ENCODE data around the gene PCDHGB3. TPM values are rescaled to one million over a fixed set of nuclear protein-coding genes. Genes with fewer than 3 reads are reported as not detected.
A peak's percentile ranks its signal among the peaks of the same experiment; 100 is the strongest.
"Not testable (repeated sequence)": the region's sequence is repeated elsewhere in the genome, so short reads cannot be mapped to it uniquely, and the experiment has no call there.

Gene PCDHGB3
- total RNA-seq, 6 experiments from 2014 or later = 3.9 to 4.5 (median 4.3) TPM

DNA sequence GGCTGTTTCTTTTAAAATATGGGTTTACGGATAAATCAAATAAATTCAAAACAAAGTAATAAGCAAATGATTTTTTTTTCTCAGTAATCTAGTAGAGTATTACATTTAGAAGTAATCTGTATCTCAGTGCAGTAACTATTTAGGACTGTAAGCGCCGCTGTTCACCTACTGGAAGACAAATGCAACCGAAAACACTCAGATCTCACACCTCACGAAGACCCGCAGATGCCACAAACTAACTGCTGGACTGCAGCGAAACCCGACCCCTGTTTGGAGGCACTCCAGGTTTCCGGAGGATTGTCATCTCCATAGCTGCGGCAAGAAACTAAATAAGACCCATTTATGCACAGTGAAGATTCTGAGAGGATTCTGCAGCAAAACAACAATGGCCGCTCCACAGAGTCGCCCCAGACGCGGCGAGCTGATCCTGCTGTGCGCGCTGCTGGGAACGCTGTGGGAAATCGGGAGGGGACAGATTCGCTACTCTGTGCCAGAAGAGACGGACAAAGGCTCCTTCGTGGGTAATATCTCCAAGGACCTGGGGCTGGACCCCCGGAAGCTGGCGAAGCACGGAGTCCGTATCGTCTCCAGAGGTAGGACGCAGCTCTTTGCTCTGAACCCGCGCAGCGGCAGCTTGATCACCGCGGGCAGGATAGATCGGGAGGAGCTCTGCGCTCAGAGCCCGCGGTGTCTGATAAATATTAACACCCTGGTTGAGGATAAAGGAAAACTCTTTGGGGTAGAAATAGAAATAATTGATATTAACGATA, 22.6 kb downstream of the PCDHGB3 start, which contains the start of gene PCDHGA8:
TSS of gene PCDHGA8 (plus strand) at position 205 of the 770 bp plus-strand sequence. CDS start at position 386, 181 bp downstream.
- no peak within 1 kb of the TSS for H3K4me3 Mint-ChIP-seq
- TF ChIP-seq, protein P1, sequence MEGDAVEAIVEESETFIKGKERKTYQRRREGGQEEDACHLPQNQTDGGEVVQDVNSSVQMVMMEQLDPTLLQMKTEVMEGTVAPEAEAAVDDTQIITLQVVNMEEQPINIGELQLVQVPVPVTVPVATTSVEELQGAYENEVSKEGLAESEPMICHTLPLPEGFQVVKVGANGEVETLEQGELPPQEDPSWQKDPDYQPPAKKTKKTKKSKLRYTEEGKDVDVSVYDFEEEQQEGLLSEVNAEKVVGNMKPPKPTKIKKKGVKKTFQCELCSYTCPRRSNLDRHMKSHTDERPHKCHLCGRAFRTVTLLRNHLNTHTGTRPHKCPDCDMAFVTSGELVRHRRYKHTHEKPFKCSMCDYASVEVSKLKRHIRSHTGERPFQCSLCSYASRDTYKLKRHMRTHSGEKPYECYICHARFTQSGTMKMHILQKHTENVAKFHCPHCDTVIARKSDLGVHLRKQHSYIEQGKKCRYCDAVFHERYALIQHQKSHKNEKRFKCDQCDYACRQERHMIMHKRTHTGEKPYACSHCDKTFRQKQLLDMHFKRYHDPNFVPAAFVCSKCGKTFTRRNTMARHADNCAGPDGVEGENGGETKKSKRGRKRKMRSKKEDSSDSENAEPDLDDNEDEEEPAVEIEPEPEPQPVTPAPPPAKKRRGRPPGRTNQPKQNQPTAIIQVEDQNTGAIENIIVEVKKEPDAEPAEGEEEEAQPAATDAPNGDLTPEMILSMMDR (IDR thresholded peaks at IDR 0.05) = peak; percentile 57
- peaks cover 48% of the 10 kb centered on the region for H3K36me3 Mint-ChIP-seq (ENCODE audit: low read depth)
- no peak for DNase-seq
- H3K9me3 Mint-ChIP-seq = peaks cover 67% of the 10 kb centered on the region
- no peak within 1 kb of the TSS for H3K27ac Mint-ChIP-seq
- no peaks in the 10 kb centered on the region; the same call in 1 of the 2 replicates for H3K27me3 Mint-ChIP-seq (ENCODE audit: insufficient read depth)
- peaks cover 14% of the 10 kb centered on the region for H3K4me1 Mint-ChIP-seq (ENCODE audit: low read depth)

DNA sequence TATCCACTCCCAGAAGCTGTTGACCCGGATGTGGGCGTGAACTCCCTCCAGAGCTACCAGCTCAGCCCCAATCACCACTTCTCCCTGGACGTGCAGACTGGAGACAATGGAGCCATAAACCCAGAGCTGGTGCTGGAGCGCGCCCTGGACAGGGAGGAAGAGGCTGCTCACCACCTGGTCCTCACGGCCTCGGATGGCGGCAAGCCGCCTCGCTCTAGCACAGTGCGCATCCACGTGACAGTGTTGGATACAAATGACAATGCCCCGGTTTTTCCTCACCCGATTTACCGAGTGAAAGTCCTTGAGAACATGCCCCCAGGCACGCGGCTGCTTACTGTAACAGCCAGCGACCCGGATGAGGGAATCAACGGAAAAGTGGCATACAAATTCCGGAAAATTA, 23.2 kb downstream of the PCDHGB3 start:
- peaks cover 65% of the 10 kb centered on the region for H3K9me3 Mint-ChIP-seq
- no peaks in the 10 kb centered on the region; the same call in 1 of the 2 replicates for H3K27me3 Mint-ChIP-seq (ENCODE audit: insufficient read depth)
- H3K4me3 Mint-ChIP-seq = no peak overlapping the region
- H3K4me1 Mint-ChIP-seq (ENCODE audit: low read depth) = peaks cover 13% of the 10 kb centered on the region
- no peak for DNase-seq
- H3K27ac Mint-ChIP-seq = no peak overlapping the region
- H3K36me3 Mint-ChIP-seq (ENCODE audit: low read depth) = peaks cover 46% of the 10 kb centered on the region
- TF ChIP-seq, protein P1 (IDR thresholded peaks at IDR 0.05) = no peak

DNA sequence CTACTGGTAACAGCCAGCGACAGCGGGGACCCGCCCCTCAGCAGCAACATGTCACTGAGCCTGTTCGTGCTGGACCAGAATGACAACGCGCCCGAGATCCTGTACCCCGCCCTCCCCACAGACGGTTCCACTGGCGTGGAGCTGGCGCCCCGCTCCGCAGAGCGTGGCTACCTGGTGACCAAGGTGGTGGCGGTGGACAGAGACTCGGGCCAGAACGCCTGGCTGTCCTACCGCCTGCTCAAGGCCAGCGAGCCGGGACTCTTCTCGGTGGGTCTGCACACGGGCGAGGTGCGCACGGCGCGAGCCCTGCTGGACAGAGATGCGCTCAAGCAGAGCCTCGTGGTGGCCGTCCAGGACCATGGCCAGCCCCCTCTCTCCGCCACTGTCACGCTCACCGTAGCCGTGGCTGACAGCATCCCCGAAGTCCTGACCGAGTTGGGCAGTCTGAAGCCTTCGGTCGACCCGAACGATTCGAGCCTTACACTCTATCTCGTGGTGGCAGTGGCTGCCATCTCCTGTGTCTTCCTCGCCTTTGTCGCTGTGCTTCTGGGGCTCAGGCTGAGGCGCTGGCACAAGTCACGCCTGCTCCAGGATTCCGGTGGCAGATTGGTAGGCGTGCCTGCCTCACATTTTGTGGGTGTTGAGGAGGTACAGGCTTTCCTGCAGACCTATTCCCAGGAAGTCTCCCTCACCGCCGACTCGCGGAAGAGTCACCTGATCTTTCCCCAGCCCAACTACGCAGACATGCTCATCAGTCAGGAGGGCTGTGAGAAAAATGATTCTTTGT, 24.6 kb downstream of the PCDHGB3 start:
- H3K36me3 Mint-ChIP-seq (ENCODE audit: low read depth) = peaks cover 47% of the 10 kb centered on the region
- not testable (repeated sequence) for H3K4me3 Mint-ChIP-seq, DNase-seq

DNA sequence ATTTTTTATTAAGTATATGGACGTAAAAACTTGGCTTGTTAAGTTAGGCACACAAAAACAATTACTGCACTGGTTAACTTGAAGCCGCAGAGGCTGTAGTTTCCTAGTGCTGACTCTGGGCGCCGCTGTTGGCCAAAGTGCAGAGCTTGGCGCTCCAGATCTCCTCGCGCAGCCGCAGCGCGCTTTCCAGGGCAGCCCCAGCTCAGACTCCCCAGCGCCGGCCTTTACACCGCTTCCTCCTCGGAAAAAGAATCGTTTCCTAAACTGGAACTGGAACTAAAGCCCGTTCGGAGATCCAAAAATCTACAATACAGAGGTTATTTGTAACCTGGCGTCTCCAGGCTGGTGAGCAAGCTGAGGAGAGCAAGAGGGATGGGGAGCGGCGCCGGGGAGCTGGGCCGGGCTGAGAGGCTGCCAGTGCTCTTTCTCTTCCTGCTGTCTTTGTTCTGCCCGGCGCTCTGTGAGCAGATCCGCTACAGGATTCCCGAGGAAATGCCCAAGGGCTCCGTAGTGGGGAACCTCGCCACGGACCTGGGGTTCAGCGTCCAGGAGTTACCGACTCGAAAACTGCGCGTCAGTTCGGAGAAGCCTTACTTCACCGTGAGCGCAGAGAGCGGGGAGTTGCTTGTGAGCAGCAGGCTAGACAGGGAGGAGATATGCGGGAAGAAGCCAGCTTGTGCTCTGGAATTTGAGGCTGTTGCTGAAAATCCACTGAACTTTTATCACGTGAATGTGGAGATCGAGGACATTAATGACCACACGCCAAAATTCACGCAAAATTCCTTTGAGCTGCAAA, 27.9 kb downstream of the PCDHGB3 start, which contains the start of gene PCDHGB5:
TSS of gene PCDHGB5 (plus strand) at position 192 of the 796 bp plus-strand sequence. CDS start at position 373, 181 bp downstream.
- H3K4me1 Mint-ChIP-seq (ENCODE audit: low read depth); H3K27me3 Mint-ChIP-seq (ENCODE audit: insufficient read depth): not testable (repeated sequence)
- peaks cover 63% of the 10 kb centered on the region for H3K9me3 Mint-ChIP-seq
- peaks cover 53% of the 10 kb centered on the region for H3K36me3 Mint-ChIP-seq (ENCODE audit: low read depth)
- DNase-seq = peak; percentile 37
- H3K27ac Mint-ChIP-seq = peak within 1 kb of the TSS; percentile 60; the same call in 1 of the 2 replicates
- H3K4me3 Mint-ChIP-seq = peak within 1 kb of the TSS; percentile 66
- TF ChIP-seq, protein P1 (IDR thresholded peaks at IDR 0.05) = peak; percentile 67

More for the DNA sequence above, 24.6 kb downstream of the PCDHGB3 start:
- not testable (repeated sequence) for H3K27ac Mint-ChIP-seq; H3K27me3 Mint-ChIP-seq (ENCODE audit: insufficient read depth); H3K4me1 Mint-ChIP-seq (ENCODE audit: low read depth)
- peaks cover 65% of the 10 kb centered on the region for H3K9me3 Mint-ChIP-seq

DNA sequence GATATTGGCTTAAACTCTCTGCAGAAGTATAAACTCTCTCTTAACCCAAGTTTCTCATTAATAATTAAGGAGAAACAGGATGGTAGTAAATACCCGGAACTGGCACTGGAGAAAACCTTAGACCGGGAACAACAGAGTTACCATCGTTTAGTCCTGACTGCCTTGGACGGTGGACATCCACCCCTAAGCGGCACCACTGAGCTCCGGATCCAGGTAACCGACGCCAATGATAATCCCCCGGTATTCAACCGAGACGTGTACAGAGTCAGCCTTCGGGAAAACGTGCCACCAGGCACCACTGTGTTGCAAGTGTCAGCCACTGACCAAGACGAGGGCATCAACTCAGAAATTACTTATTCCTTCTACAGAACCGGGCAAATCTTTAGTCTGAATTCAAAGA, 28.6 kb downstream of the PCDHGB3 start:
- peaks cover 55% of the 10 kb centered on the region for H3K36me3 Mint-ChIP-seq (ENCODE audit: low read depth)
- H3K9me3 Mint-ChIP-seq = peaks cover 65% of the 10 kb centered on the region
- no peak overlapping the region for H3K4me3 Mint-ChIP-seq
- peaks cover 3% of the 10 kb centered on the region for H3K27me3 Mint-ChIP-seq (ENCODE audit: insufficient read depth)
- H3K4me1 Mint-ChIP-seq (ENCODE audit: low read depth) = peaks cover 8% of the 10 kb centered on the region
- no peak overlapping the region for H3K27ac Mint-ChIP-seq
- TF ChIP-seq, protein P1 (IDR thresholded peaks at IDR 0.05) = no peak
- no peak for DNase-seq

All from HFFc6 (cell line).